B cell (primary cell): ENCODE results near the gene RPLP1. TPM values are rescaled to one million over a fixed set of nuclear protein-coding genes. Genes with fewer than 3 reads are reported as not detected.

Experiments
- ATAC-seq: fragments of 200-7000 bp; cut with Tn5 transposase; one replicate; pipeline ENCODE4 v1.10.0; 2021; ENCODE audit warnings: low read depth, mild to moderate bottlenecking, moderate number of reproducible peaks, moderate library complexity
- CTCF ChIA-PET: fragments of 350-600 bp; sonication (Branson Sonifier 250); formaldehyde crosslinking; loops from one replicate; lab custom pipeline; 2021; ENCODE audit warnings: antibody characterized with exemption, inconsistent platforms; lab: Charles Lee
- POLR2A ChIA-PET: fragments of 350-600 bp; sonication (Branson Sonifier 250); formaldehyde crosslinking; loops from one replicate; lab custom pipeline; 2021; ENCODE audit warnings: antibody characterized with exemption; lab: Charles Lee
- DNase-seq: peaks from one replicate; pipeline ENCODE4 v3.0.0; 2013
- H2AFZ ChIP-seq: 2 replicates; pipeline ENCODE4 v1.6.1; 2012; ENCODE audit warnings: mild to moderate bottlenecking, low read depth, low read length; ENCODE audit not compliant: insufficient read depth, poor library complexity, severe bottlenecking
- H3K27ac ChIP-seq, 2 donors: 1 replicate in 1 of 2; 2 replicates in 1 of 2; pipeline ENCODE4 v1.5.1; 2012 to 2013; ENCODE audit warnings: low read length in 2 of 2, mild to moderate bottlenecking in 2 of 2, moderate library complexity in 1 of 2
- H3K27me3 ChIP-seq, 4 experiments: fragments of 200-600 bp in 1 of 4; sonication (generic) in 1 of 4; replicated peaks in 1 of 4; 1 replicate in 2 of 4; 2 replicates in 2 of 4; pipeline versions ENCODE4 v1.6.1 to v1.7.0; 2013 to 2016; ENCODE audit warnings: low read length in 3 of 4, mild to moderate bottlenecking in 2 of 4, mixed read lengths in 1 of 4, moderate library complexity in 1 of 4; ENCODE audit not compliant: insufficient read depth in 4 of 4, control insufficient read depth in 3 of 4; ENCODE audit errors: control extremely low read depth in 1 of 4
- H3K36me3 ChIP-seq, 2 experiments: replicated peaks in 1 of 2; 1 replicate in 1 of 2; 2 replicates in 1 of 2; pipeline versions ENCODE4 v1.6.1 to v1.7.1; 2013; ENCODE audit warnings: low read length in 1 of 2; ENCODE audit not compliant: insufficient read depth in 2 of 2, control insufficient read depth in 1 of 2; ENCODE audit errors: control extremely low read depth in 1 of 2, extremely low read depth in 1 of 2
- H3K4me1 ChIP-seq, 2 donors: fragments of 200-600 bp in 1 of 2; sonication (generic) in 1 of 2; 1 replicate in 1 of 2; 2 replicates in 1 of 2; pipeline versions ENCODE4 v1.5.1 to v1.6.1; 2013 to 2017; ENCODE audit warnings: low read length in 2 of 2; ENCODE audit not compliant: control insufficient read depth in 2 of 2, insufficient read depth in 2 of 2
- H3K4me2 ChIP-seq: replicated peaks from 2 replicates; pipeline ENCODE3; 2012; ENCODE audit warnings: mild to moderate bottlenecking, low read depth, low read length; ENCODE audit not compliant: poor library complexity, severe bottlenecking
- H3K4me3 ChIP-seq, 5 experiments: fragments of 200-600 bp in 1 of 5; sonication (generic) in 1 of 5; 1 replicate in 3 of 5; 2 replicates in 2 of 5; pipeline versions ENCODE4 v1.5.1 to v1.7.0; 2011 to 2016; ENCODE audit warnings: low read length in 4 of 5, mild to moderate bottlenecking in 4 of 5, low read depth in 2 of 5, control low read depth in 1 of 5, moderate library complexity in 1 of 5; ENCODE audit not compliant: insufficient read depth in 1 of 5; ENCODE audit errors: control extremely low read depth in 1 of 5, extremely low read depth in 1 of 5
- H3K79me2 ChIP-seq: fragments of 200-600 bp; sonication (generic); one replicate; pipeline ENCODE4 v1.6.0; 2016; ENCODE audit warnings: low read length; ENCODE audit not compliant: control insufficient read depth, insufficient read depth
- H3K9ac ChIP-seq: fragments of 200-600 bp; sonication (generic); 2 replicates; pipeline ENCODE4 v1.6.1; 2017; ENCODE audit warnings: mild to moderate bottlenecking, low read length, moderate library complexity
- H3K9me3 ChIP-seq, 3 donors: one replicate each; pipeline versions ENCODE4 v1.6.1 to v1.7.1; 2013; ENCODE audit warnings: low read length in 2 of 3; ENCODE audit not compliant: control insufficient read depth in 2 of 3, insufficient read depth in 1 of 3; ENCODE audit errors: control extremely low read depth in 1 of 3
- H4K20me1 ChIP-seq: 2 replicates; pipeline ENCODE4 v1.6.0; 2012; ENCODE audit warnings: mild to moderate bottlenecking, low read length; ENCODE audit not compliant: insufficient read depth, control insufficient read depth, poor library complexity, severe bottlenecking
- H3K27ac Mint-ChIP-seq: one replicate; pipeline ENCODE4 v1.8.0; 2021; ENCODE audit warnings: mixed read lengths
- H3K27me3 Mint-ChIP-seq: one replicate; pipeline ENCODE4 v1.8.0; 2021; ENCODE audit warnings: mixed read lengths
- H3K4me1 Mint-ChIP-seq: one replicate; pipeline ENCODE4 v1.8.0; 2021; ENCODE audit warnings: mixed read lengths
- H3K4me3 Mint-ChIP-seq: one replicate; pipeline ENCODE4 v1.8.0; 2021; ENCODE audit warnings: mixed read lengths
- H3K9me3 Mint-ChIP-seq: one replicate; pipeline ENCODE4 v1.8.0; 2022; ENCODE audit warnings: mixed read lengths; ENCODE audit not compliant: insufficient read depth
- EZH2 ChIP-seq: IDR thresholded peaks from 2 replicates; pipeline ENCODE4 v1.6.1; 2012; ENCODE audit warnings: borderline replicate concordance, low read depth, mild to moderate bottlenecking, moderate library complexity, low read length; ENCODE audit not compliant: insufficient read depth, poor library complexity, severe bottlenecking
- WGBS: methylation state at CpG from one replicate; pipeline ENCODE4 v1.1.5; 2013; ENCODE audit warnings: missing lambda C conversion rate; ENCODE audit not compliant: insufficient coverage; 5-methylcytosine and 5-hydroxymethylcytosine counted together
- intact Hi-C: fragments of 100-400 bp; cut with micrococcal nuclease; formaldehyde crosslinking; loops from one replicate; pipeline ENCODE4 v1.10.0; 2022
- polyA plus RNA-seq: library from polyadenylated mRNA; depleted of rRNA; stranded (reverse); fragments of >200 nt; gene quantifications from 2 replicates; pipeline ENCODE4 v1.2.3, GENCODE V29; 2012
- total RNA-seq, 2 donors: library from RNA; stranded (reverse); fragments of 120-200 nt in 1 of 2; gene quantifications; 1 replicate in 1 of 2; 2 replicates in 1 of 2; pipeline versions ENCODE4 v1.2.3 to v1.2.4, GENCODE V29; 2013 to 2022
- TF ChIP-seq, protein P1 (sequence below): fragments of 200-600 bp; IDR thresholded peaks from one replicate; pipeline ENCODE4 v1.8.0; 2022; ENCODE audit warnings: antibody characterized with exemption, mild to moderate bottlenecking

The RPLP1 gene
- total and polyA plus RNA-seq, 2 donors (not counting 1 experiment from before 2014, with no cell fraction given), result 2,373 to 2,470 TPM

DNA sequence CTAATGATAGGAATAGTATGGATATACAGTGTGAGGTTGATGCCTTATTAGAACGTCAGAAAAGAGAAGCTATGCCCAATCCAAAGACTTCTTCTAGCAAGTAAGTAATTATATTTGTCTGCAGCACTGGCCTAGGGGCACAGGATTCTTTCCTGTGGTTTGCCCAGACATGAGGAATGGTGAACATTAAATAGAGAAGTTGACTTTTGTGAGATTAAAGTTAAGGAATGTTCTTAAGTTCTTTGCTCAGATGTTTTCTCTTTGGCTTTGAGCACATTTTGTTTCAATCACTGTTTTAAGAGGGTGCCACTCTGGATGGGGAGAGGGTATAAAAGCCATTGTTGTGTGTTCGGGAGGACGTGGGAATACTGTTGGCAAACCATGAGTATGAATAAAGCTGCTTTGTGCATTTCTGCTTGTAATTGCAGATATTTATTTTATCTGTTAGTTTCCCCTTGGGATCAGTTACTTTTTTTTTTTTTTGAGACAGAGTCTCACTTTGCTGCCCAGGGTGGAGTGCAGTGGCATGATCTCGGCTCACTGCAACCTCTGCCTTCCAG lies 30.2 kb upstream of the RPLP1 start:
- ChIA-PET CTCF (interaction anchor here (0.7 kb wide), 1 partner anchor 608 kb away, joined by 5 read pairs; no protein-coding TSS in a partner anchor), POLR2A (no interaction called here)
- intact Hi-C loops, result no loop called here

DNA sequence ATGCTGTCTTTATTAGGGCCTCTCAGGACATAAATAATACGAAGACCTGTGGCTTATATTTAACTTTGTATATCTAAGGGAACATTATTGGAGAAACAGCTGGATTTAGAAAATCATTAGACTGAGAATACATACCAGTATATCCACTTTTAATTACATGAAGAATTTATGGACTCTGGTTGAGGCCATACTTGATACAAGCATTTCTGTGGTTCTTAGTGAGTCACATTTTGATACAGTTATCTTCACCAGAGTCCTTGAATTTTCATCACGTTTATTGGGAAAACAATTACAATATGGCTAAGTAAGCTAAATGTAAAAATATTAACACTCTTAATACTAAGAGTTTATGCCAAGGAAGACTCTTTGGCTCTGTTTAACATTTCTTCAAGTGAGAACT lies 28.6 kb upstream of the RPLP1 start:
- TF ChIP-seq EZH2, result no peak
- TF ChIP-seq, protein P1, sequence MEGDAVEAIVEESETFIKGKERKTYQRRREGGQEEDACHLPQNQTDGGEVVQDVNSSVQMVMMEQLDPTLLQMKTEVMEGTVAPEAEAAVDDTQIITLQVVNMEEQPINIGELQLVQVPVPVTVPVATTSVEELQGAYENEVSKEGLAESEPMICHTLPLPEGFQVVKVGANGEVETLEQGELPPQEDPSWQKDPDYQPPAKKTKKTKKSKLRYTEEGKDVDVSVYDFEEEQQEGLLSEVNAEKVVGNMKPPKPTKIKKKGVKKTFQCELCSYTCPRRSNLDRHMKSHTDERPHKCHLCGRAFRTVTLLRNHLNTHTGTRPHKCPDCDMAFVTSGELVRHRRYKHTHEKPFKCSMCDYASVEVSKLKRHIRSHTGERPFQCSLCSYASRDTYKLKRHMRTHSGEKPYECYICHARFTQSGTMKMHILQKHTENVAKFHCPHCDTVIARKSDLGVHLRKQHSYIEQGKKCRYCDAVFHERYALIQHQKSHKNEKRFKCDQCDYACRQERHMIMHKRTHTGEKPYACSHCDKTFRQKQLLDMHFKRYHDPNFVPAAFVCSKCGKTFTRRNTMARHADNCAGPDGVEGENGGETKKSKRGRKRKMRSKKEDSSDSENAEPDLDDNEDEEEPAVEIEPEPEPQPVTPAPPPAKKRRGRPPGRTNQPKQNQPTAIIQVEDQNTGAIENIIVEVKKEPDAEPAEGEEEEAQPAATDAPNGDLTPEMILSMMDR, result no peak
- no peaks in the 10 kb centered on the region for H3K9me3 Mint-ChIP-seq
- no peak overlapping the region for H3K27ac ChIP-seq
- POLR2A ChIA-PET, result no interaction called here
- WGBS, result no CpG with 5 or more reads among the region's 2 CpGs
- no peak overlapping the region for H3K4me3 Mint-ChIP-seq
- no peaks in the 10 kb centered on the region for H3K27me3 ChIP-seq
- no peak overlapping the region for H3K9ac ChIP-seq
- no peaks in the 10 kb centered on the region for H3K4me1 Mint-ChIP-seq
- H3K36me3 ChIP-seq, result no peaks in the 10 kb centered on the region
- H3K79me2 ChIP-seq, result no peaks in the 10 kb centered on the region
- no peak overlapping the region for H2AFZ ChIP-seq
- ATAC-seq, result no peak
- H3K27me3 Mint-ChIP-seq, result no peaks in the 10 kb centered on the region
- H4K20me1 ChIP-seq, result no peaks in the 10 kb centered on the region
- no peak overlapping the region for H3K27ac Mint-ChIP-seq
- intact Hi-C loops, result no loop called here
- H3K4me3 ChIP-seq, result no peak overlapping the region
- no peaks in the 10 kb centered on the region for H3K9me3 ChIP-seq
- no peak for DNase-seq
- no peaks in the 10 kb centered on the region for H3K4me1 ChIP-seq
- CTCF ChIA-PET, result no interaction called here
- no peak overlapping the region for H3K4me2 ChIP-seq

More for the DNA sequence above, 30.2 kb upstream of the RPLP1 start:
- Histone ChIP-seq H3K4me1 (no peaks in the 10 kb centered on the region), H3K27me3 (no peaks in the 10 kb centered on the region), H3K79me2 (no peaks in the 10 kb centered on the region), H3K36me3 (no peaks in the 10 kb centered on the region), H3K9me3 (no peaks in the 10 kb centered on the region), H3K4me3 (no peak overlapping the region), H3K27ac (no peak overlapping the region), H3K9ac (no peak overlapping the region), H4K20me1 (no peaks in the 10 kb centered on the region), H2AFZ (no peak overlapping the region), H3K4me2 (no peak overlapping the region)
- no peak for DNase-seq
- Mint-ChIP-seq H3K27ac (no peak overlapping the region), H3K4me3 (no peak overlapping the region), H3K27me3 (no peaks in the 10 kb centered on the region), H3K4me1 (no peaks in the 10 kb centered on the region), H3K9me3 (no peaks in the 10 kb centered on the region)
- WGBS, result 88% methylated on average over 2 of the region's 4 CpGs
- TF ChIP-seq, protein P1, result no peak
- TF ChIP-seq EZH2, result no peak
- ATAC-seq, result no peak
